GM23338 (cell line): ENCODE results near the gene KCNJ4.

Experiments
- CREB1 ChIP-seq: fragments of 250-450 bp; sonication (Bioruptor Pico); IDR thresholded peaks from 2 replicates; pipeline ENCODE4 v1.5.0; 2020; ENCODE audit warnings: low read depth, mild to moderate bottlenecking, moderate library complexity
- EZH2phosphoT487 ChIP-seq: fragments of 200-600 bp; sonication (generic); IDR thresholded peaks from one replicate; pipeline ENCODE4 v1.8.1; 2018; ENCODE audit warnings: antibody characterized with exemption; ENCODE audit not compliant: unreplicated experiment
- JUNB ChIP-seq: IDR thresholded peaks from one replicate; pipeline ENCODE4 v1.6.1; 2016; ENCODE audit warnings: antibody characterized with exemption; ENCODE audit not compliant: unreplicated experiment
- NANOG ChIP-seq: IDR thresholded peaks from 2 replicates; pipeline ENCODE4 v1.6.1; 2016; ENCODE audit warnings: antibody characterized with exemption, borderline replicate concordance
- POLR2AphosphoS5 ChIP-seq: IDR thresholded peaks from 2 replicates; pipeline ENCODE4 v1.6.1; 2016; ENCODE audit warnings: antibody characterized with exemption, low read depth
- ZNF114 ChIP-seq: fragments of 250-450 bp; sonication (Bioruptor Pico); IDR thresholded peaks from 2 replicates; pipeline ENCODE4 v1.5.0; 2020; ENCODE audit warnings: mild to moderate bottlenecking, moderate library complexity
- TF ChIP-seq, protein P1 (sequence below), 2 experiments: fragments of 200-600 bp in 1 of 2; sonication (generic) in 1 of 2; conservative IDR thresholded peaks; 2 replicates each; pipeline versions ENCODE4 v1.5.1 to v1.6.1; 2016 to 2017; ENCODE audit warnings: antibody characterized with exemption in 2 of 2, low read depth in 2 of 2, mild to moderate bottlenecking in 2 of 2, moderate library complexity in 1 of 2
- TF ChIP-seq, protein P2 (sequence below): IDR thresholded peaks from one replicate; pipeline ENCODE4 v1.6.1; 2018; ENCODE audit warnings: antibody characterized with exemption; ENCODE audit not compliant: unreplicated experiment

- TF ChIP-seq POLR2AphosphoS5, result peak; percentile 22; the same call in 1 of the 2 replicates
- TF ChIP-seq, protein P1, sequence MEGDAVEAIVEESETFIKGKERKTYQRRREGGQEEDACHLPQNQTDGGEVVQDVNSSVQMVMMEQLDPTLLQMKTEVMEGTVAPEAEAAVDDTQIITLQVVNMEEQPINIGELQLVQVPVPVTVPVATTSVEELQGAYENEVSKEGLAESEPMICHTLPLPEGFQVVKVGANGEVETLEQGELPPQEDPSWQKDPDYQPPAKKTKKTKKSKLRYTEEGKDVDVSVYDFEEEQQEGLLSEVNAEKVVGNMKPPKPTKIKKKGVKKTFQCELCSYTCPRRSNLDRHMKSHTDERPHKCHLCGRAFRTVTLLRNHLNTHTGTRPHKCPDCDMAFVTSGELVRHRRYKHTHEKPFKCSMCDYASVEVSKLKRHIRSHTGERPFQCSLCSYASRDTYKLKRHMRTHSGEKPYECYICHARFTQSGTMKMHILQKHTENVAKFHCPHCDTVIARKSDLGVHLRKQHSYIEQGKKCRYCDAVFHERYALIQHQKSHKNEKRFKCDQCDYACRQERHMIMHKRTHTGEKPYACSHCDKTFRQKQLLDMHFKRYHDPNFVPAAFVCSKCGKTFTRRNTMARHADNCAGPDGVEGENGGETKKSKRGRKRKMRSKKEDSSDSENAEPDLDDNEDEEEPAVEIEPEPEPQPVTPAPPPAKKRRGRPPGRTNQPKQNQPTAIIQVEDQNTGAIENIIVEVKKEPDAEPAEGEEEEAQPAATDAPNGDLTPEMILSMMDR (conservative IDR thresholded peaks at IDR 0.05; ENCODE audit: low read depth in 2 of 2), result no peak
- TF ChIP-seq CREB1 (CRISPR knock-in tag), result no peak
- TF ChIP-seq, protein P2, sequence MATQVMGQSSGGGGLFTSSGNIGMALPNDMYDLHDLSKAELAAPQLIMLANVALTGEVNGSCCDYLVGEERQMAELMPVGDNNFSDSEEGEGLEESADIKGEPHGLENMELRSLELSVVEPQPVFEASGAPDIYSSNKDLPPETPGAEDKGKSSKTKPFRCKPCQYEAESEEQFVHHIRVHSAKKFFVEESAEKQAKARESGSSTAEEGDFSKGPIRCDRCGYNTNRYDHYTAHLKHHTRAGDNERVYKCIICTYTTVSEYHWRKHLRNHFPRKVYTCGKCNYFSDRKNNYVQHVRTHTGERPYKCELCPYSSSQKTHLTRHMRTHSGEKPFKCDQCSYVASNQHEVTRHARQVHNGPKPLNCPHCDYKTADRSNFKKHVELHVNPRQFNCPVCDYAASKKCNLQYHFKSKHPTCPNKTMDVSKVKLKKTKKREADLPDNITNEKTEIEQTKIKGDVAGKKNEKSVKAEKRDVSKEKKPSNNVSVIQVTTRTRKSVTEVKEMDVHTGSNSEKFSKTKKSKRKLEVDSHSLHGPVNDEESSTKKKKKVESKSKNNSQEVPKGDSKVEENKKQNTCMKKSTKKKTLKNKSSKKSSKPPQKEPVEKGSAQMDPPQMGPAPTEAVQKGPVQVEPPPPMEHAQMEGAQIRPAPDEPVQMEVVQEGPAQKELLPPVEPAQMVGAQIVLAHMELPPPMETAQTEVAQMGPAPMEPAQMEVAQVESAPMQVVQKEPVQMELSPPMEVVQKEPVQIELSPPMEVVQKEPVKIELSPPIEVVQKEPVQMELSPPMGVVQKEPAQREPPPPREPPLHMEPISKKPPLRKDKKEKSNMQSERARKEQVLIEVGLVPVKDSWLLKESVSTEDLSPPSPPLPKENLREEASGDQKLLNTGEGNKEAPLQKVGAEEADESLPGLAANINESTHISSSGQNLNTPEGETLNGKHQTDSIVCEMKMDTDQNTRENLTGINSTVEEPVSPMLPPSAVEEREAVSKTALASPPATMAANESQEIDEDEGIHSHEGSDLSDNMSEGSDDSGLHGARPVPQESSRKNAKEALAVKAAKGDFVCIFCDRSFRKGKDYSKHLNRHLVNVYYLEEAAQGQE, result no peak
- TF ChIP-seq NANOG, result no peak
- no peak for TF ChIP-seq EZH2phosphoT487
- TF ChIP-seq ZNF114, result no peak
- no peak for TF ChIP-seq JUNB
Observed at GRCh38 chr22:38487946-38488345, 32.9 kb upstream of the KCNJ4 start.
